Measurements from ENCODE around the gene ADAMTS2.

DNA sequence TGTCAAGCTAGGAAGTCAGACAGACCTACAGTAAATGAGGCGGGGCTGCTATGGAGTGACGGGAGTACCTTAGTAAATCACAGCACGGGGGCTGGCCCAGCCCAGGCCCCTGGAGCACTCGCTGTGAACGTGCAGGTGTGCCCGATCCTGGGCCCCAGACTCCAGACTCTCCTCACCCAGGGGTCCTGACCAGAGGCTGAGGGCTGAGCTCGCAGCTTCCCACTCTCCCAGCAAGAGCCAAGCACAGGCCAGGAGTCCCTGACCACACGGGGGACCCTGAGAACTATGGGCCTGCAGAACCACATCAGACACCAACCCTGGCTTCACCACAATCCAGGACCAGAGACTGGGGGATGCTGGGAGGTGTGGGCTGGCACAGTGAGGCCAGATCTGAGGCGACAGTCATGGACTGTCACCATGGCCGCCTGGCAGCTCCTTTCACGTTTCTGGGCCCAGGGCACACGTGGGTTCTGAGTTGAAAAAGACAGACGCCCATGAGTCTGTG is 73.4 kb downstream of the ADAMTS2 start:
- TF ChIP-seq, protein P1, sequence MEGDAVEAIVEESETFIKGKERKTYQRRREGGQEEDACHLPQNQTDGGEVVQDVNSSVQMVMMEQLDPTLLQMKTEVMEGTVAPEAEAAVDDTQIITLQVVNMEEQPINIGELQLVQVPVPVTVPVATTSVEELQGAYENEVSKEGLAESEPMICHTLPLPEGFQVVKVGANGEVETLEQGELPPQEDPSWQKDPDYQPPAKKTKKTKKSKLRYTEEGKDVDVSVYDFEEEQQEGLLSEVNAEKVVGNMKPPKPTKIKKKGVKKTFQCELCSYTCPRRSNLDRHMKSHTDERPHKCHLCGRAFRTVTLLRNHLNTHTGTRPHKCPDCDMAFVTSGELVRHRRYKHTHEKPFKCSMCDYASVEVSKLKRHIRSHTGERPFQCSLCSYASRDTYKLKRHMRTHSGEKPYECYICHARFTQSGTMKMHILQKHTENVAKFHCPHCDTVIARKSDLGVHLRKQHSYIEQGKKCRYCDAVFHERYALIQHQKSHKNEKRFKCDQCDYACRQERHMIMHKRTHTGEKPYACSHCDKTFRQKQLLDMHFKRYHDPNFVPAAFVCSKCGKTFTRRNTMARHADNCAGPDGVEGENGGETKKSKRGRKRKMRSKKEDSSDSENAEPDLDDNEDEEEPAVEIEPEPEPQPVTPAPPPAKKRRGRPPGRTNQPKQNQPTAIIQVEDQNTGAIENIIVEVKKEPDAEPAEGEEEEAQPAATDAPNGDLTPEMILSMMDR (conservative IDR thresholded peaks at IDR 0.05 in 1 of 2, IDR thresholded peaks at IDR 0.05 in 1 of 2; ENCODE audit: low read depth in 1 of 2, low read length in 2 of 2): no peak
- no peak for TF ChIP-seq EZH2 (IDR thresholded peaks at IDR 0.05; ENCODE audit: low read length, missing control alignments)
